TTC549 (cell line): Measurements from ENCODE around the gene GNAQ.

ENCODE experiments used
- FAIRE-seq: peaks from 2 replicates; lab custom pipeline; 2012; peaks lifted over from hg19 to GRCh38; lab: Jason Lieb, UNC

GNAQ gene

GRCh38 chr9:78001946-78002731, 29.5 kb downstream of the GNAQ start:
- no peak for FAIRE-seq

- no peak for FAIRE-seq
These were observed 31.4 kb downstream of the GNAQ start for GRCh38 chr9:78000221-78000620.

GRCh38 chr9:77999231-77999631, 32.4 kb downstream of the GNAQ start:
- no peak for FAIRE-seq

GRCh38 chr9:77997611-77998284, 33.9 kb downstream of the GNAQ start:
- no peak for FAIRE-seq

- no peak for FAIRE-seq
These were observed 34.9 kb downstream of the GNAQ start for GRCh38 chr9:77996696-77997095.

- FAIRE-seq, result no peak
These were observed 40.4 kb downstream of the GNAQ start for GRCh38 chr9:77991191-77991590.

GRCh38 chr9:77989909-77990308, 41.7 kb downstream of the GNAQ start:
- no peak for FAIRE-seq

- FAIRE-seq, result no peak
These were observed 42.2 kb downstream of the GNAQ start for GRCh38 chr9:77989458-77989857.

- FAIRE-seq, result no peak
These were observed 43.0 kb downstream of the GNAQ start for GRCh38 chr9:77988630-77989029.

- FAIRE-seq, result no peak
These were observed 43.6 kb downstream of the GNAQ start for GRCh38 chr9:77987880-77988525.

- no peak for FAIRE-seq
These were observed 44.4 kb downstream of the GNAQ start for GRCh38 chr9:77987081-77987656.

- no peak for FAIRE-seq
These were observed 45.6 kb downstream of the GNAQ start for GRCh38 chr9:77985996-77986395.

- FAIRE-seq, result no peak
These were observed 48.3 kb downstream of the GNAQ start for GRCh38 chr9:77983320-77983662.

- FAIRE-seq, result no peak
These were observed 48.9 kb downstream of the GNAQ start for GRCh38 chr9:77982581-77983319.

- FAIRE-seq, result no peak
These were observed 49.7 kb downstream of the GNAQ start for GRCh38 chr9:77981907-77982306.

- FAIRE-seq, result no peak
These were observed 50.3 kb downstream of the GNAQ start for GRCh38 chr9:77981332-77981731.

- FAIRE-seq, result no peak
These were observed 51.0 kb downstream of the GNAQ start for GRCh38 chr9:77980622-77981021.

- no peak for FAIRE-seq
These were observed 53.4 kb downstream of the GNAQ start for GRCh38 chr9:77978086-77978781.

- no peak for FAIRE-seq
These were observed 54.4 kb downstream of the GNAQ start for GRCh38 chr9:77977210-77977611.

GRCh38 chr9:77975806-77976205, 55.8 kb downstream of the GNAQ start:
- FAIRE-seq, result no peak

GRCh38 chr9:77975036-77975435, 56.6 kb downstream of the GNAQ start:
- no peak for FAIRE-seq

- FAIRE-seq, result no peak
These were observed 57.2 kb downstream of the GNAQ start for GRCh38 chr9:77974434-77974833.
